HG02759 (cell line): Measurements from ENCODE around the gene EEIG2.
"Not testable (repeated sequence)": the region's sequence is repeated elsewhere in the genome, so short reads cannot be mapped to it uniquely, and the experiment has no call there.

ENCODE experiments used
- ATAC-seq: cut with Tn5 transposase; IDR thresholded peaks from one replicate; pipeline ENCODE4 v1.9.1; 2021; ENCODE audit warnings: mild to moderate bottlenecking, moderate library complexity; ENCODE audit not compliant: unreplicated experiment

The EEIG2 gene

DNA sequence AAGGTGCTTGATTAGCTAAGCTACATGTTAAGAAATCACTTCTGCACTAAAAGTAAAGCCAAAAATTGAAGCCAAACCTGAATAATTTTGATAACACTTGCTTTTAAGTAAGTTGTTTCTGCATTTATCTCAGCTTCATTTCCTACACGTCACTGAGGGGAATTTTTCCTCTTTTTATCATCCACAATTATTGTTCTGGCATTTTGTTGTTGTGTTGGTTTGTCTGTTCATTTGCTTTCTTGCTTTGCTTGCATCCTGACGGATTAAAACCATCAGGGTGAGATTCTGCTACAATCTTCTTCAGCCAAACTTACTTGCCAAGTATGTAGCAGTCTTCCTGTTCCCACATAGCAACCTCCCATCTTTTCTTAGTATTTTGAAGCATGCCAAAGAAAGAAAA, 18.0 kb upstream of the EEIG2 start:
- ATAC-seq: no peak

DNA sequence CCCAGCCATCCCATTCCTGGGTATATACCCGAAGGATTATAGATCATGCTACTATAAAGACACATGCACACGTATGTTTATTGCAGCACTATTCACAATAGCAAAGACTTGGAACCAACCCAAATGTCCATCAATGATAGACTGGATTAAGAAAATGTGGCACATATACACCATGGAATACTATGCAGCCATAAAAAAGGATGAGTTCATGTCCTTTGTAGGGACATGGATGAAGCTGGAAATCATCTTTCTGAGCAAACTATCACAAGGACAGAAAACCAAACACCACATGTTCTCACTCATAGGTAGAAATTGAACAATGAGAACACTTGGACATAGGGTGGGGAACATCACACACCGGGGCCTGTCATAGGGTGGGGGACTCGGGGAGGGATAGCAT, 12.4 kb upstream of the EEIG2 start:
- not testable (repeated sequence) for ATAC-seq

DNA sequence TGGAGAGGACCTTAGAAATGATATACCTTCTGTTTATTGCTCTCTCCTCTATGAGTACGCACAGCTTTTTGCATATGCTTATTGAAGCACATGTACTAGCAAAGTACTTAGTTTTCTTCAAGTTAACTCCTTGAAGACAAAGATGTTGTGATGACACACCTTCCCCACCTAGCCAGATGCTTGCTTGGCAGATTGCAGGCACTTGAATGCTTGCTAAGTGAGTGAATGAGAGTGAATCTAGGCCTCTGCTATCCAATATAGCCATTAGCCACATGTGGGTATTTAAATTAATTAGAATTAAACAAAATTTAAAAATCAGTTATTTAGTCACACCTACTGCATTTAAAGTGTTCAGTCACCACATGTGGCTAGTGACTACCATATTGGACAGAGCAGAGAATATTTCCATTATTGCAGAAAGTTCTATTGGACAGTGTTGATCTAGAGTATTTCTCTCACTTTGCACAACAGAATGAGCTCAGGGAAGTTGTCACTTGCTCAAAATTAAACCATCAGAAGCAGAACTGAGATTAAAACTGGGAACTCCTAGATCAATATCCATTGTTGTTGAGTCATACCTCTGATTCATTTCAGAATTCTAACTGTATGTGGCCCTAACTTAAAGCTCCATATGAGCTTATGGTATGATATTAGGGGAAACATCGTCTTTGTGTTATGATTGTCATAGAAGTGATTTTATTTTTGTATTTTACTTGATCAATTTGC, 8.6 kb upstream of the EEIG2 start:
- peak; percentile 95 for ATAC-seq

DNA sequence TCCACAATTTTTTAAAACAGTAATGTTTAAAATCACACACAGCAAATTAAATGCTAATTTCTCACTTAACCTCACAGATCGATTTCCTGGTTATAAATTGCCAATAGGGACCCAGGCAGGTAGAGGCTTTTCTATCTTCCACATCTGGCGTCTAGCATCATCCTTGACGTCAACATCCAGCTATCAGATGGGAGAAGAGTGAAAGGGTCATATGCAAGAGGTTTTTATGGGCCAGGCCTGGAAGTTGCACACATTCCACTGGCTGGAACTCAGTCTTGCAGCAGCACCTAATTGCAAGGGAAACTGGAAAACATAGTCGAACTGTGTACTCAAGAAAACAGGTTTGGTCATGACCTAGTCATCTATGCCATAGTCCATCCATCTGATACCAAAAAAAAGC, 6.0 kb upstream of the EEIG2 start:
- no peak for ATAC-seq

DNA sequence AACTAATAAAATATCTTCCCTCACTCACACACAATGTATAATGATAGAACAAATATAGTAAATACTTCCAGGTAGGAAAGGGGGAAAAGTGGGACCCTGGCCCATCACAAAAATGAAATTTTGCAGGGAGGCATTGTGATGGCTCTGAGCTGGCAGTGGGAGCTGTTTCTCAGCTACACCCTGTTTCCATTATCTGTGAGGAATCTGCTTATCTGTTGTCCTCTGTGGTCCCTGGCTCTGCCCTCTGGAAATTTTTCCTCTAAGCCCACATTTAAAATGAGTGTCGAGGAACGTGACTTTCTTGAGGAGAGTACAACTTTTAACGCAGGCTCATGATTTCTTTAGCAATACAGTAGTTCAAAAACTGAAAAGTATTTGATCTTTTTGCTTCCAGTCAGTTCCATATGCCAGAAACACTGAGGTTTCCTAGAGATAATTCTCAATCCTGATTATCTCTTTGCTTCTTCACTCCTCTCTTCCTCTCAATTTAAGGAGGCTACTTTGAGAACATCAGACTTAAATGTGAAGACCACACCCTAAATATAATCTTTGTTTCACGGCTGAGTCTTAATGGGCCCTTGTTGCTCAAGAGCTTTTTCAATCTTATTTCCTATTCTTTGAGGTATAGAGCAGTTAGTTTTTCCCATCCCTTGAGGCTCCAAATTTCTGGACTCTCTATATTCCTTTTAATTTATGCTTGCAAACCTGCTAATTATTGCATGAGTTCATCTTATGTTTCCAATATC, 5.0 kb upstream of the EEIG2 start:
- no peak for ATAC-seq

DNA sequence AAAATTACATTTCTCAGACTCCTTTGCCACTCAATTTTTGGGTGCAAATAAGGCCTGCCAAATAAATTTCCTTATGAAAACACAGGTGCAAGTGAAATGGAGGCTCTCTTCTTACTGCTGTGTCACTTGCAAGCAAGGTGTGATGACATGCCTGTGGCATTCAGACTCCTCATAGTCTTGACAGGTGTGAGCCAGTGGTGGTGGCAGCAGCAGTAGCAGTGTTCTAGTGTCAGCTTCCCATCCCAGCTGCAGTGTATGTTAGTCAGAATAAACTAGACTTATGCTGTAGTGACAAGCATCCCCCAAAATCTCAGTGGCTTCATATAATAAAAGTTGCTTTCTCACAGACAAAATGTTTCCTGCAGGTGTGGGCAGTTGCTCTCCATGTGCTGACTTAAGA, 3.8 kb upstream of the EEIG2 start:
- ATAC-seq: no peak

DNA sequence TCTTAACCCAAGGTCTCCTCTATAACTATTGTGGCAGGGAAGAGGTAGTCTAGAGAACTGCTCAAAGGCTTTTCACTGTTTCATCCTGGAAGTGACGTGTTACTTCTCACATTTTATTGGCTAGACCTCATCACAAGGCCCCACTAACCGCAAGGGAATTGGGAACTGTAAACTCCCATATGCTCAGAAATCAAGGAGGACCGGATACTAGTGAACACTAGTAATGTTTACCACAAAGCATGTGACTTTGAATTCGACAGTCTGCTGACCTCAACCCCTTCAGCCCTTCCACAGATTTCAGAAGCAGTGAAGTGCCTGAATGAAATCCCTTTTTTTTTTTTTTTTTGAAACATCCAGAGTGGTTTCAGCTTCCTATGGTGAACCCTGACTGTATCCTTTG, 3.4 kb upstream of the EEIG2 start:
- ATAC-seq: no peak

DNA sequence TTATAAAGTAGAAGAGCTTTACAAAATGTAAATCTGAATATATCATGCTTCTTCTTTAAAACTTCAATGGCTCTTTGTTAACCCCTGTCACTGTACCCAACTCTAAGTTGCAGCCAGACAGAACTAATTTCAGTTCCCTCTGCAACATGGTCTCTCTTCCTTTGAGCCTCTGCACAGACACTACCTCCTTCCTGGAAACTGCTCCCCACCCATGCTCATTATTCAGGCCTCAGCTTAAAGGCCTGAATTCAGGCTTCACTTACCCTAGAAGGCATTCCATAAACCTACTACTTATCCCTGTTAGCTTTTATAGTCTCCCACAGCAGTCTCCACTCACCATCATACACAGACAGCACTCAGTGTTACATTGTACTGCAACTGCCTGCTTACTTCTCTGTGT, 2.6 kb upstream of the EEIG2 start:
- ATAC-seq: peak; percentile 18

DNA sequence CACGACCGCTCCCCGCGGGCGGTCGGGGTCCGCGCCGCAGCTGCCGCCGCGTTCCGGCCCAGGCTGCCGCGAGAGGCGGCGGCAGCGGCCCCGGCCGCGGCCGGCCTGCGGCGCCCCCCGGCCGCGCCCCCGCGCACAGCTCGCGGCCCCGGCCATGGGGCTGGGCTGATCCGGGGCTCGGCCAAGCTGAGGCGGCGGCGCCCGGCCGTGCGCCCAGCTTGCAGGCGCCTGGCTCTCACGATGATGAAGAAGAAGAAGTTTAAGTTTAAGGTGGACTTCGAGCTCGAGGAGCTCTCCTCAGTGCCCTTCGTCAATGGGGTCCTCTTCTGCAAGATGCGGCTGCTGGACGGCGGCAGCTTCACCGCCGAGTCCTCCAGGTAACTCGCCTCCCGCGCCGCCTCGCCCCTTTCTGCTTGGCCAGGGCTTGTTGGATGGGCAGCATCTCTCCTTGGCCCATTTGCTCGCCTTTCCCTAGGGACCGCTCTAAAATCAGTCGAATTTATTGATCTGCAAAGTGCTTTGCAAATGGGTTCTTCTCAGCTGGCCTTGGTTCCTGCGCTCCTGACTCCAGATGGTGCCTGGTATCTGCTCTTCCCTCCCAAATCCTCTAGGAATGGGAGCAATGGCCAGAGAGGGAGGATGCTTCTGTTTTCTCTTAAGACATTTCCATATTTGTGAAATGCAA, 431 bp downstream of the EEIG2 start:
- ATAC-seq: peak; percentile 52

DNA sequence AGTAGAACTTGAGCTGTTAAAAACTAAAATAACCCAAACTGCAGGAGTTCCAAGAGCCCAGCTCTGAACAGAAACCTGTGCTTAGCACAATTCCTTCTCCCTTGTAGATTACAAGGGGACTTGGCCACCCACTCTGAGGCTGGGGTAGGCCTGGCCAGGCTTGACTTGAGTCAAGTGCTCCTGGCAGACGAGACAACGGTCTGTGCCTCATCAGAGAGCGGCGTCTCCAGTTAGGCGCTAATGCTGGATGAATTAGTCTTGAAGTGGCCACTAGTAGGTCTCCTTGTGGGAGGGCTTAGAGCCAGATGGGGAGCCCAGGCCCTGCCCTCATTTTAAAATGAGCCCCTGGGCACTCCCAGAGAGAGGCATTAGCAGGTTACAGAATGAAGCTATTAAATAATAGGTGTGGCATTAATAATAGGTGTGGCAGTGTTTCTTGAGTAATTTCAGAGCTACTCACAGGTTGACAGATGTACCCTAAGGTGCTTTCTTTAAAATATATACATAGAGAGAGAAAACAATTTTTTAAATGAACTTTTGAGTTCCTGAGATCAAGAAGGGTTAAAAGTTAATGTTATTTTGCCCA, 1.1 kb downstream of the EEIG2 start:
- ATAC-seq: peak; percentile 28

DNA sequence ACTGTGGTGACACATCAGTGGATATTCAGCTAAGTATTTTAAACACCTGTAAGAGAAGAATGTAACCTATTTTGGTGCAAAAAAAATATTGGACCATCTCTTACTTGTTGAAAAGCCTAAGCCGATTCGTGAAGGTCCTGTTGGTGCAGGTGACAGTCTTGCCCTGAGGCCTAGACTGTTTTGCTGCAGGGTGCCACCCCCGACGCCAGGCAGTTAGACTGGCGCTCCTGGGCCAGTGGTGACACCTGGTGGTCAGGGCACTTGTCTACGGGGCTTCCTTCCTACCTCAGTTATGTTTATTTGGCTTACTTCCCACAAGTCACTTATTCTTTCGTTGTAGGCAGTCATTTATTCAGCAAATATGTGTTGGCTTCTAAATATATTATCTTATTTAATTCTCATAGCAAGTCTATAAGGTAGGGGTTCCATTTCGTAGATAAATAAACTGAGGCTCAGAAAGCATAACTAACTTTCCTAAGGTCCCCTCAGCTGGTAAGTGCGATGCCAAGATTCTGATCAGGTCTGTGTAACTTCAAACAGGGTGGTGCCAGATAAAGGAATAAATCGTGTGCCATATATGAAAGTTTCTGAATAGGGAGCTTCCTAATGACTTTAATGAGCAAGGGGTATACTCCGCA, 1.9 kb downstream of the EEIG2 start:
- ATAC-seq: peak; percentile 40

DNA sequence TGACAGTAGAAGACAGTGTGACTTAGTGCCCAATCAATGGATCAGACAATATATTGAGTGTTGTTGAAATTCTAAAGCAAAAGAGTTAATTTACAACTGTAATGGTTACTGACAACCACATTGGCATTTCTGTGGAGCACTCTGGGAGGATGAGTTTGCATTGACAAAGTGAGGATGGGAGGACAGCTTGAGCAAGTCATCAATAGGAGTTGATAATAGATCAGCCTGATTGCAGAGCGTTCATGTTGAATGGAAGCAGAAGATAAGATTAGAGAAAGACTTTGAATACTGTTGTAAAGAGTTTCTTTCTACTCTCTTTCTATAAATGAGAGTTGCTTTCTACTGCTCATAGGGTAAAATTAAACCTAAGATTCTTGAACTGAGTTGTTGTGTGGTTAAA, 3.9 kb downstream of the EEIG2 start:
- ATAC-seq: no peak

DNA sequence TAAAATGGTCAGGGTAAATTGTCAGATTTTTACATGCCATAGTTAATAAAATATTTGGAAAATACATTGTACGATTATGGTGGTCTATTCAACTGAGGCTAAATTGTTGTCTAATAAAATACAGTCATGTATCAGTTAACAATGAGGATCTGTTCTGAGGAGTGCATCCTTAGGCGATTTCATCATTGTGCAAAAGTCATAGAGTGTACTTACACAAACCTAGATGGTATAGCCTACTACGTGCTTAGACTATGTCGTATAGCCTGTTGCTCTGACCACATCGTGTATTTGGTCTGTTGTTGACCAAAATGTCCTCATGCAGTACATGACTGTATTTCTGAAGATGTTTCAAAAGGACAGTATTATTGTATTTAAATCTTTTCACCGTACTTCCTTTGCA, 5.2 kb downstream of the EEIG2 start:
- ATAC-seq: no peak

DNA sequence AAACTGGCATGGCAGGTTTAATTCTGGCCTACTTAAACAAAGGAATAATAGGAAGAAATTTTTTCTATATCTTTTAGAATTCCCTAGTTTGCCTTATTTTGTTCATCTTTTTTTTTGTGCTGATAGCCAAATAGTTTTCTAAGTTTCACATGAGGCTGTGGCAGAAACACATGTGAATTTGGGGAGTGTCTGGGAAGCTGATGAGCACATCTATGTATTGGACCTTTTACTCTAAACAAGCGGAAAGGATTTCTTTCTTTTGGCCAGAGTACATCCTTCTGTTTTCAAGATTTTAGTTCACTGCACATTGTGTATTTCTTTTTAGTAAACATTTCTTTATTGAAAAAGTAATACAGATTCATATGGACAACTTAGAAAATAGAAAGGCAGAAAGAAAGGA, 5.6 kb downstream of the EEIG2 start:
- no peak for ATAC-seq

DNA sequence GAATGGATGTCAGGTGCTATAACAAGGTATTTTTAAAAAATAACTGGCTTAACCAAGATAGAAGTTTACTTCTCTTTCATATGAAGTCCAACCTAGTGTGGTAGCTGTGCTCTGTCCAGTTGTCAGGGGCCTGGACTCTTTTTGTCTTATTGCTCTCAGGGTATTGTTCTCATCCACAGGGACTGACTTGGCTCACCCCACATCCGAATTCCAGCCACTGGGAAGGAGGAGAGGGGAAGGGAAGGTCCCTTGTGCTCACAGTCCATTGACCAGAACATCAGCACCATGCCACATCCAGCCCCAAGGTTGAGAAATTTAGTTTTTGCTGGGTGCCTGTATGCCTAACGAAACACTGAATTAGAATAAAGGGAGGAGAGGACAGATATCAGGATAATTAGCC, 8.7 kb downstream of the EEIG2 start:
- ATAC-seq: no peak

DNA sequence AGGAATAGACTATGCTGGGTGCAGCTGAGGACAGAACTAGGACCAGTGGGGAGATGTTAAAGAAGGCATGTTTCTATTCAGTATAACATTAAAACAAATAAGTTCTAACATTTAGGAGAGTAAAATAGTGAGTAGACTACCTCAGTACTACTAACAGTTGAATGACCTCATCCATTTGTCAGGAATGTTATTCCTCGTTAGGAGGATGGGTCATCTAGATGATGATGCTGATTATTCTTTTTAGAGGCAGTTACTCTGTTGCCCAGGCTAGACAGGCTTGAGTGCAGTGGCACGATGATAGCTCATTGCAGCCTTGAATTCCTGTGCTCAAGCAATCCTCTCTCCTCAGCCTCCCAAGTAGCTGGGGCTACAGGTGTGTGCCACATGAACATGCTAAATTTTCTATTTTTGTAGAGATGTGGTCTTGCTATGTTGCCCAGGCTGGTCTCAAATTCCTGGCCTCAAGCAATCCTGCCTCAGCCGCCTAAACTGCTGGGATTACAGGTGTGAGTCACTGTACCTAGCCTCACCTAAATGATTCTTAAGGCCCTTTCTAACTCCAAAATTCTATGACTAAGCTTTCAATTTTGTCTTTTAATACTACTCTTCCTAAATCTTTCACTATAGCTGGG, 9.3 kb downstream of the EEIG2 start:
- ATAC-seq: no peak

DNA sequence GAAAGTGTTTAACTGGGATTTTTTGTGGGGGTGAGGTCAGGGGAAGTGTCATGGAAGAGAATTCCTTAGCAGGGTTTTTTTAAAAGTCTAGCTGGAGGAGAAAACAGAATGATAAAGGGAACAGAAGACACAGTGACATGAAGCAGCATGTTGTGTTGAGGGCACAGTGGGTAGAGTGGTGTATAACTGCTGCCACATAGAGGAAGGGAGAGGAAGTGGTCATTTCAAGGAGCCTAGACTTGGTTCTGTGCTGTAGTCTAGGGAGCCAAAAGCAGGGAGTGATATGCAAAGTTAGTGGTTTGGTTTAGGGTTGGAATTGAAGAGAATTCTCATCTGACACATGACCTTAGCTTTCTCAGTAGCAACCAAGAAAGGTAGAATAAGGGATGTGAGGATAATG, 10.2 kb downstream of the EEIG2 start:
- ATAC-seq: peak; percentile 99

DNA sequence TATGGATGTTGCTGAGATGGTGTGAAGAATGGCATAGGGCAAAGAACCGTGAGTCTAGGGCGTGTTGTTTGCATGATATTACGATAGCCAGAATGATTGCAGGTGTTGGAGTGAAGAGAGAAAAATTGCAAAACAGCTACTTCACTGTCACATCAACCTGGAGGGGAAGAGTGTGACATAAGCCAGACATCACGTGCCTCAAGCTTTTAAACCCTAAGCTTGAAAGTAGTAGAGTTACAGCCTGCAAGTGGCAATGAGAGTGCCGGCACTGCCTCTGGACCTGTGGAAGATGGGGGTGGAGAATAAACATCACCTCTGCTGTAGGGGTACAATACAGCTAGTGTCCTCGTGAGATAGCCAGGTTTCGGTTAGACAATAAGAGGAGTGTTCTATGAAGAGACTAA, 11.1 kb downstream of the EEIG2 start:
- no peak for ATAC-seq

DNA sequence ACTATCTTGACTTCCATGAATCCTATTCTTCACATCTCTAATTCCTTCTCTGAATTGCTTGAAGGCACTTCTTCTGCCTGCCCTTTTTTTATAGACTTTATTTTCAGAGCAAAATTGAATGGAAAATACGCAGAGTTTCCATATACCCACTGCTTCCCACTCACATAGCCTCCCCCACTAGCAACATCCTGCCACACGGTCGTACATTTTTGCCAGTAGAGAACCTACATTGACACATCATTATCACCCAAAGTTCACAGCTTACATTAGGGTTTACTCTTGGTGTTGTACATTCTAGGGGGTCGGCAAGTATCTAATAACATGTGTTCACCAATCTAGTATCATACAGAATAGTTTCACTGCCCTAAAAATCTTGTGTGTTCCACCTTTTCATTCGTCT, 12.3 kb downstream of the EEIG2 start:
- ATAC-seq: no peak

DNA sequence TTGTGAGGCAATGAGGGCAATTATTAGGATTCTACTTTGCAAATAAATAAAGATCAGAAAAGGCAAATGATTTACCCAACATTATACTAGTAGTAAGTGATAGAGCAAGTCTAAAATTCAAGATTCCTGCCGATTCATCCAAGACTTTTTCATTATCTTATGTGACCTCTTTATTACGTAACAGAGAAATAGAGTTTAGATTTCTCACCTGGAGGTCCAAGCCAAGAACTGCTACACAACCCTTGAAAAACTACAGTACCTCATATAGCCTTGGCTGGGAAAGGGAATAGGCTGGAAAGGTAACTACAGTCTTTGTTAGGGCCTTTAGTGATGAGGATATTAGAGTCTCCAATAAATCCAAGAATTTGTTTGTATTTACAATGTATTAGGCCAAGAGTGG, 13.3 kb downstream of the EEIG2 start:
- no peak for ATAC-seq

DNA sequence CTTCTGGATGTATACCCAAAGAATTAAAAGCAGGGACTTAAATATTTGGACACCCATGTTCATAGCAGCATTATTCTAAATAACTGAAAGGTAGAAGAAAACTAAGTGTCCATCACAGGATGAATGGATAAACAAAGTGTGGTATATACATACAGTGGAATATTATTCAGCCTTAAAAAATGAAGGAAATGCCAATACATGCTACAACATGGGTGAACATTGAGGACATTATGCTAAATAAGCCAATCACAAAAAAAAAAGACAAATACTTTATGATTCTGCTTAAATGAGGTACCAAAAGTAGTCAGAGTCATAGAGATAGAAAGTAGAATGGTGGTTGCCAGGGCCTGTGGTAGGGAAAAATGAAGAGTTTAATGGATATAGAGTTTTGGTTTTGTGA, 14.1 kb downstream of the EEIG2 start:
- no peak for ATAC-seq
